ENCODE measurements around the gene TMEFF2. TPM values are rescaled to one million over a fixed set of nuclear protein-coding genes. Genes with fewer than 3 reads are reported as not detected.

Gene TMEFF2
- total and polyA plus RNA-seq, 2 of the 8 experiments (the other 6 are each of a cell fraction or from before 2014, with no cell fraction given): 0.91 to 3.7 TPM

DNA sequence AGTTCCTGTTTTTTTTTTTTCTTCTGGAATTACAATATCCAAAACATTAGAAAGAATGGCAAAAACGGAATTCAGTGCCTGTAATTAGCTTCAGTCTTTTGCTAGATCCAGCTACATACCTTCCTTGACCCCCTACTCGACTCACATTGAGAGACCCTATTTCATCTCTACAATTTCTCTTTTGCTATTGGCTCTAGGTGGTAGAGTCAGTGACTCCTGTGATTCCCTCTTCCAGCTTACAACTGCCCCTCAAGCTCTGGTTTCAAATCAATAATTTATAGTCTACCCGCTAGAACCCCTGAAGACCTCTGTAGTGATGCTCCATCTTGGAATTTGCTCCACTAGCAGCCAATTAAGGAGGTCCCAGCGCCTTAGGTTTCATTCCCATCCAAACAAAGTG is 125.8 kb downstream of the TMEFF2 start (continued):
- TF ChIP-seq TCF12 (IDR thresholded peaks at IDR 0.05; ENCODE audit: low read depth, low read length) (no peak), KDM5A (IDR thresholded peaks at IDR 0.05; ENCODE audit: low read length) (no peak), TBP (IDR thresholded peaks at IDR 0.05; ENCODE audit: low read depth, low read length) (no peak), CBX5 (IDR thresholded peaks at IDR 0.05; ENCODE audit: low read depth, low read length) (no peak)

Measured in H1 (cell line).